HepG2 (cell line): ENCODE measurements around the gene SCAPER. TPM values are rescaled to one million over a fixed set of nuclear protein-coding genes. Genes with fewer than 3 reads are reported as not detected.
A peak's percentile ranks its signal among the peaks of the same experiment; 100 is the strongest.

Experiments
- ATF1 ChIP-seq: IDR thresholded peaks from 2 replicates; pipeline ENCODE4 v1.6.1; 2016; ENCODE audit warnings: mild to moderate bottlenecking, control low read depth
- CEBPG ChIP-seq: IDR thresholded peaks from 2 replicates; pipeline ENCODE4 v1.6.1; 2016
- CREBL2 ChIP-seq: sonication (generic); formaldehyde crosslinking; IDR thresholded peaks from 2 replicates; pipeline ENCODE4 v1.8.1; 2023; ENCODE audit warnings: missing genetic modification reagents, mild to moderate bottlenecking, borderline replicate concordance
- KLF11 ChIP-seq: IDR thresholded peaks from 2 replicates; pipeline ENCODE4 v1.6.1; 2016; ENCODE audit warnings: missing compliant biosample characterization
- MAF1 ChIP-seq: sonication (generic); formaldehyde crosslinking; IDR thresholded peaks from 2 replicates; pipeline ENCODE4 v1.5.0; 2020; ENCODE audit warnings: missing genetic modification reagents, borderline replicate concordance
- NFYB ChIP-seq: sonication (generic); formaldehyde crosslinking; IDR thresholded peaks from 2 replicates; pipeline ENCODE4 v1.4.0; 2020; ENCODE audit warnings: missing genetic modification reagents
- PRDM10 ChIP-seq: sonication (generic); formaldehyde crosslinking; IDR thresholded peaks from 2 replicates; pipeline ENCODE4 v1.4.0; 2020; ENCODE audit warnings: low read depth, missing genetic modification reagents
- PRDM15 ChIP-seq: sonication (generic); formaldehyde crosslinking; IDR thresholded peaks from 2 replicates; pipeline ENCODE4 v1.4.0; 2020; ENCODE audit warnings: missing genetic modification reagents
- THRA ChIP-seq: sonication (generic); formaldehyde crosslinking; IDR thresholded peaks from 2 replicates; pipeline ENCODE4 v1.4.0; 2020; ENCODE audit warnings: missing genetic modification reagents, borderline replicate concordance
- TOE1 ChIP-seq: sonication (generic); formaldehyde crosslinking; IDR thresholded peaks from 2 replicates; pipeline ENCODE4 v1.4.0; 2020; ENCODE audit warnings: mild to moderate bottlenecking, missing genetic modification reagents
- ZBED4 ChIP-seq: sonication (generic); formaldehyde crosslinking; IDR thresholded peaks from 2 replicates; pipeline ENCODE4 v1.4.0; 2020; ENCODE audit warnings: missing genetic modification reagents, borderline replicate concordance
- ZBTB38 ChIP-seq: sonication (generic); formaldehyde crosslinking; IDR thresholded peaks from 2 replicates; pipeline ENCODE4 v1.5.1; 2020; ENCODE audit warnings: mild to moderate bottlenecking, missing genetic modification reagents
- ZNF263 ChIP-seq: sonication (generic); formaldehyde crosslinking; IDR thresholded peaks from 2 replicates; pipeline ENCODE4 v1.4.0; 2020; ENCODE audit warnings: missing genetic modification reagents
- ZNF441 ChIP-seq: sonication (generic); formaldehyde crosslinking; IDR thresholded peaks from 2 replicates; pipeline ENCODE4 v1.7.0; 2021; ENCODE audit warnings: missing genetic modification reagents, borderline replicate concordance
- ZNF615 ChIP-seq: sonication (generic); formaldehyde crosslinking; IDR thresholded peaks from 2 replicates; pipeline ENCODE4 v1.5.0; 2020; ENCODE audit warnings: mild to moderate bottlenecking, missing genetic modification reagents, borderline replicate concordance
- ZSCAN9 ChIP-seq: IDR thresholded peaks from 2 replicates; pipeline ENCODE4 v1.6.1; 2016; ENCODE audit warnings: borderline replicate concordance
- polyA plus RNA-seq, 8 experiments: library from polyadenylated mRNA; depleted of rRNA in 3 of 8; stranded (reverse) in 7 of 8; unstranded in 1 of 8; fragments of >200 nt; fragmentation: Illumina TruSeq in 4 of 8; extraction: Trizol in 4 of 8; gene quantifications; 2 replicates each; pipeline versions ENCODE4 v1.2.1 to v1.2.3, GENCODE V29; 2011 to 2016; ENCODE audit warnings: low read depth in 4 of 8, missing spikeins in 1 of 8, mixed read lengths in 1 of 8; ENCODE audit not compliant: insufficient read depth in 1 of 8
- total RNA-seq, 5 experiments: library from RNA; depleted of rRNA; stranded (reverse); fragments of >200 nt; fragmentation: Illumina TruSeq; extraction: Trizol; gene quantifications; 2 replicates each; pipeline ENCODE4 v1.2.3, GENCODE V29; 2016; ENCODE audit warnings: low read depth in 1 of 5

The SCAPER gene
- total and polyA plus RNA-seq, 2 of the 13 experiments (the other 11 are each of a cell fraction or from before 2014, with no cell fraction given) = 4.3 to 10.5 TPM

GRCh38 chr15:76336254-76337058, 568.7 kb downstream of the SCAPER start, which contains the start of gene ISL2 (continued):
- TF ChIP-seq ZNF615 = no peak
- no peak for TF ChIP-seq TOE1
- peak; percentile 82 for TF ChIP-seq ZBTB38
- peak; percentile 49; the same call in 1 of the 2 replicates for TF ChIP-seq KLF11
- peak; percentile 54; the same call in 1 of the 2 replicates for TF ChIP-seq PRDM10 (CRISPR knock-in tag)
- TF ChIP-seq THRA = peak; percentile 18
- TF ChIP-seq ZBED4 (CRISPR knock-in tag) = peak; percentile 65
- 0 out of 2 replicates have a peak, but pooled peaks have one; percentile 22 for TF ChIP-seq MAF1 (CRISPR knock-in tag)
- TF ChIP-seq ATF1 (CRISPR knock-in tag) = peak; percentile 83
- TF ChIP-seq ZNF441 (CRISPR knock-in tag) = peak; percentile 58
- no peak for TF ChIP-seq ZSCAN9 (CRISPR knock-in tag)
- peak; percentile 97 for TF ChIP-seq CEBPG (CRISPR knock-in tag)
- no peak for TF ChIP-seq CREBL2 (CRISPR knock-in tag)
- TF ChIP-seq NFYB (CRISPR knock-in tag) = peak; percentile 78
- peak; percentile 17; the same call in 1 of the 2 replicates for TF ChIP-seq ZNF263 (CRISPR knock-in tag)
- TF ChIP-seq PRDM15 = 0 out of 2 replicates have a peak, but pooled peaks have one; percentile 40
